ENCODE data around the gene LACC1. TPM values are rescaled to one million over a fixed set of nuclear protein-coding genes. Genes with fewer than 3 reads are reported as not detected.

Gene LACC1
- total RNA-seq, 2 experiments from 2014 or later = 4.5 to 5.1 TPM

Other genes starting within 250 kb of the LACC1 start
- not detected for gene ENOX1, start 92.9 kb upstream of the LACC1 start, total RNA-seq
- 1 to 10 TPM; 2.1 to 2.5 TPM for gene CCDC122, start 164 bp upstream of the LACC1 start, total RNA-seq